GM18499 (cell line): ENCODE measurements around the gene SPRR5.

Experiments used
- ATAC-seq: cut with Tn5 transposase; IDR thresholded peaks from one replicate; pipeline ENCODE4 v1.9.1; 2021; ENCODE audit warnings: moderate number of reproducible peaks; ENCODE audit not compliant: insufficient read depth, unreplicated experiment

The SPRR5 gene

GRCh38 chr1:152977614-152978013, 30.6 kb downstream of the SPRR5 start:
- ATAC-seq: no peak

- no peak for ATAC-seq
Measured at GRCh38 chr1:152980676-152981075, 33.7 kb downstream of the SPRR5 start.

- ATAC-seq: no peak
Measured at GRCh38 chr1:152981146-152981871, 34.3 kb downstream of the SPRR5 start.

GRCh38 chr1:152982076-152982475, 35.1 kb downstream of the SPRR5 start:
- no peak for ATAC-seq

GRCh38 chr1:152983234-152983633, 36.2 kb downstream of the SPRR5 start:
- no peak for ATAC-seq

GRCh38 chr1:152983743-152984142, 36.7 kb downstream of the SPRR5 start, which contains the start of gene SPRR1A:
SPRR1A (plus strand) TSS chr1:152984081; CDS start chr1:152985231, 1,150 bp downstream.
- no peak for ATAC-seq

- no peak for ATAC-seq
Measured at GRCh38 chr1:152986578-152986977, 39.6 kb downstream of the SPRR5 start.

- ATAC-seq: no peak
Measured at GRCh38 chr1:152993186-152993585, 46.2 kb downstream of the SPRR5 start.

- no peak for ATAC-seq
Measured at GRCh38 chr1:152995842-152996241, 48.8 kb downstream of the SPRR5 start.

- no peak for ATAC-seq
Measured at GRCh38 chr1:152996633-152997400, 49.8 kb downstream of the SPRR5 start.

GRCh38 chr1:152997901-152998300, 50.9 kb downstream of the SPRR5 start:
- no peak for ATAC-seq

- ATAC-seq: no peak
Measured at GRCh38 chr1:152998476-152998875, 51.5 kb downstream of the SPRR5 start.
